ENCODE results near the gene TRAPPC3.
A peak's percentile ranks its signal among the peaks of the same experiment; 100 is the strongest.

Gene TRAPPC3

DNA sequence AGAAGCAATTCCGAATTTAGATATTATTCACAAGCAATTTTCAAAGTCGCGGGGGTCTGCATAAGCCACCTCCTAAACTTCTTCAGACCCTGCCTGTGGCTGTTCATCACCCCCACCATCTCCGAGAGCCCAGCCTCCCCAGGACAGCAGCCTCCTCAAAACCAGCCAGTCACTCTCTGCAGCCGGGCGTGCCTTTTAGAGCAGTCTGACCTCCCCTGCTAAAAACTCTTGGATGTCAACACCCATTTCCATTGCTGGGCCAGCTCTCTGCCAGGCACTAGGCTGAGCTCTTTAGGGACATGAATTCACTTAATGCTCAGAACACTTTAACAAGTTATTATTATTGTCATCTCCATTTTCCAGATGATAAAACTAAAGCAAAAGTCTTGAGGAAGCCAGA, 48.9 kb downstream of the TRAPPC3 start:
- no peak for DNase-seq (ENCODE audit: low read depth in 3 of 3)

- DNase-seq (ENCODE audit: low read depth in 3 of 3), result peak; percentile 55 to 64 (median 58)
These were observed 49.5 kb downstream of the TRAPPC3 start for GRCh38 chr1:36099681-36100341.

GRCh38 chr1:36098650-36099365, 50.5 kb downstream of the TRAPPC3 start:
- DNase-seq (ENCODE audit: low read depth in 3 of 3), result no peak

- DNase-seq (ENCODE audit: low read depth in 3 of 3), result no peak
These were observed 51.3 kb downstream of the TRAPPC3 start for GRCh38 chr1:36097693-36098585.

GRCh38 chr1:36096500-36097432, 52.5 kb downstream of the TRAPPC3 start:
- no peak for DNase-seq (ENCODE audit: low read depth in 3 of 3)

DNA sequence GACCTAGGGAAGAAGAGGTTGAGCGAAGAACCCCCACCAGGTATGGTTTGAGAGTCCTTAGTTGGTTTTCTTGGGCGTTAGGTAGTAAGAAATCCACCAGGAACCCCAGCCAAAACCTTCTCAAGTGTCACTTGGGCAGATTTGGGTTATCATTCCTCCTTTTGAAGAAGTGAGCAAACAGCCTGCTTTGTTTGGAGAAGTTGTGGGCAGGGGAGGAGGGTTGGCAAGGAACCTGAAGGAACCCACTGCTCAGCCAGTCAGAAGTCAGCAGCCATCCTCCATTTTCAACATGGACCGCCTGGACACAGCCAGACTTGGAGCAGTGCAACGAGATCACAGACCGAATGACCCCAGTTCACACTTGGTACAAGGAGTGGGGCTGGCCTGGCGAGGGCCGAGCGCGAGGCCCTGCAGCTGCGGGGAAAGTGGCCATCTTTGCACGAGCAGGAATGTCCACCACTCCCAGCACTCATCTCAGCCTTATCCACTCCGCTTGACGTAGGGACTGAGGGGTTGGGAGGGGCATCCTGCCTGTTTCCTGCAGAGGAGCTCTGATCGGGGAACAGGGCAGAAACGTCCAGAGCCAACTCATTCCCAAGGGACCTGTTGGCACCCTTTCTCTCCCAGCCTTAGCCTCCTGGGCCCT, 53.4 kb downstream of the TRAPPC3 start:
- DNase-seq (ENCODE audit: low read depth in 3 of 3), result no peak

DNA sequence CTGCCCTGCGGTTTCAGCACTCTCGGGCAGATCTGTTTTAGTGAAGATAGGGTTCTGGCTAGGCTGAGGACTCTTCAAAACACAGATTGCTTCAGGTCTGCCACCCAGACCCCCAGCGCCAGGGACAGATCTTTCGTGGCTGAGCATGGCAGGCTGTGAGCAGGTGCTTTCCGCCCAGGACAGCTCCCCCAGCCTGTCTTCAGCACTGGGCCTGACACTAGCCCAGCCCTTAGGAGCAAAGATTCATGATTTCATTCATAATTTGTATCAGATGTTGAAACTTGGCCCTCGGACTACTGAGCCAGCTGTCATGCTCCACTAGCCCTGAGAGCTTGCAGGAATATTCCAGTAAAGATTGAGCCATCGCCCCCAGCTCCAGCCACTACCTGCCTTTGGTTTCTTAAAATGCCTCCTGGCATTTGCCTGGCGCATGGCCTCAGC, 54.6 kb downstream of the TRAPPC3 start:
- no peak for DNase-seq (ENCODE audit: low read depth in 3 of 3)

DNA sequence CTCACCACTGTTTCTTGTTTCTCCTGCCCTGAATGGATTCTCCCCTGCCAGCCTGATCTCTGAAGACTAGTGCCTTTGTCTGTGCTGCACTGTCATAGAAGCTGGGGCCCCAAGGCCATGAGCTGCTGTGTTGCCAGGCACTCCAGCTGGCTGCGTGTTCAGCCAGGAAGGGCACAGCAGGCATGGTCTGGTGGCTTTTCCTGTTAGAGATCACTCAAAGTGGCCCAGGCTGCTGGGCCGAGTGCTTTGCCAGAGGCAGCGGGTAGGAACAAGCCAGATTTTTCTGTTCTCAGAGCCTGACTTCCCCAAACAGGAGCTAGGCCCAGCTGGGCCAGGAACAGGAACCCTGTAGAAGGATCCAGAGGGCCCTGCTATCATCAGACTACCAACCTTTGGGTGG, 55.4 kb downstream of the TRAPPC3 start:
- no peak for DNase-seq (ENCODE audit: low read depth in 3 of 3)

DNA sequence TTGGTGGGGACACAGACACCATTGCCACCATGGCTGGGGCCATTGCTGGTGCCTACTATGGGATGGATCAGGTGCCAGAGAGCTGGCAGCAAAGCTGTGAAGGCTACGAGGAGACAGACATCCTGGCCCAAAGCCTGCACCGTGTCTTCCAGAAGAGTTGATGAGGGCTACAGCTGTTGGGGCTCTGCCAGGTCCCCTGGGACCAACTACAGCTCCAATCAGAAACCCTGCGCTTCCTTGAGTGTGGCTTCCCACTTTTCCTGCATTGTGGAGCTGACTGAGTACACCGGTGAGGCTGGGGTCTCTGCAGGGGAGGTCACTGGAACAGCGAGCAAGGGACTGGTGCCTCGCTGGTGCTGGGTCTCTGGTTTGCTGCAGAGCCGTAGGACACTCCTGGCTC, 56.1 kb downstream of the TRAPPC3 start:
- no peak for DNase-seq (ENCODE audit: low read depth in 3 of 3)

DNA sequence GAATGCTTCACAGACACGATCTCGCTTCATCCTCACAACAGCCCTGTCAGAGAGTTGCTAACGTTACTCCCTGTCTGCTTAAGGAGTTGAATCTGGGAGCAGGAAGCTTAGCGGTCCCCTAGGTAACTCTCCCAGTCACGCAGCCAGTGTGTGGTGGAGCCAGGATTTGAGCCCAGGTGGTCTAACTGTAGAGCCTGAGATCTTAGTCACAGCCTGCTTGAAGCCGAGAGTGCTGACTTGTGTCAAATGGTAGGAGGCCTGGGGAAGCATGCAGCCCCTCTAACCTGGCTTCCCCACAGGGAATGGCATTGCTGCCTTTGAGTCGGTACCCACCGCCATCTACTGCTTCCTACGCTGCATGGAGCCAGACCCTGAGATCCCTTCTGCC, 56.5 kb downstream of the TRAPPC3 start:
- DNase-seq (ENCODE audit: low read depth in 3 of 3), result no peak

DNA sequence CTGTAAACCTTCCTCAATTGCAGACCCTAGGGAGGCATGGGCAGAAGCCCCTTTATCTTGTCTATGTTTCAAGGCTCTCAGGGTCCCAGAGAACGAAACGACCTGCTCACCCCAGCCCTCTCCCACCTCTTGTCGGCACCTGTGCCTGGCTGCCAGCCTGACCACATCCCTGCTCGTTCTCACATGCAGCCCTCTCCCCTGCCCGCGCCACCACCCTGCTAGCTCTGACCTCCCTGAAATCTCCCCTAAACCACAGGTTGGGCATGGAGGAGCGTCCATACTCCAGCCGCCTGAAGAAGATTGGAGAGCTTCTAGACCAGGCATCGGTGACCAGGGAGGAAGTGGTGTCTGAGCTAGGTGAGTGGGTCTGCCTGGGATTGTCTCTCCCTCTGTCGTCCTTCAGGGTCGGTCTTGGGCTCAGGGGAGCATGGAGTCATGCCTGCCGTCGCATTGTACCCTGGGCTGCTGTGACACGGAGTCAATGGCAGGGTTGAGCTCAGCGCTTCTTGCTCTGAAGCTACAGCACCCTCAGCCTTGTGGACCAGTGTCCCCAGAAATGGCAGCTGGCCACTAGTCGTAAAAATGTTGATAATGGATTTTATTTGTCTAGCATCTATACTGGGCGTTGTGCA, 57.0 kb downstream of the TRAPPC3 start:
- DNase-seq (ENCODE audit: low read depth in 3 of 3), result no peak

DNA sequence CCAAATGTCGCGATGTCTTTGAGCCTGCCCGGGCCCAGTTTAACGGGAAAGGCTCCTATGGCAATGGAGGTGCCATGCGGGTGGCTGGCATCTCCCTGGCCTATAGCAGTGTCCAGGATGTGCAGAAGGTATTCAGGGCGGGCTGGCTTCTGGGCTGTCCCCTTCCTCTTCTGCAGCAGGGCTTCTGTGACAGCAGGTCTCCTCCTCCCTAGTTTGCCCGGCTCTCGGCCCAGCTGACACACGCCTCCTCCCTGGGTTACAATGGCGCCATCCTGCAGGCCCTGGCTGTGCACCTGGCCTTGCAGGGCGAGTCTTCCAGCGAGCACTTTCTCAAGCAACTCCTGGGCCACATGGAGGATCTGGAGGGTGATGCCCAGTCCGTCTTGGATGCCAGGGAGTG, 57.6 kb downstream of the TRAPPC3 start:
- no peak for DNase-seq (ENCODE audit: low read depth in 3 of 3)

GRCh38 chr1:36091141-36091540, 58.1 kb downstream of the TRAPPC3 start:
- DNase-seq (ENCODE audit: low read depth in 3 of 3), result no peak

- DNase-seq (ENCODE audit: low read depth in 3 of 3), result no peak
These were observed 59.7 kb downstream of the TRAPPC3 start for GRCh38 chr1:36089393-36090121.

- DNase-seq (ENCODE audit: low read depth in 3 of 3), result peak; percentile 79 to 85 (median 82)
These were observed 60.5 kb downstream of the TRAPPC3 start, which contains the start of gene ADPRS for GRCh38 chr1:36088577-36089392. ADPRS (plus strand) TSS chr1:36088892; CDS start chr1:36088905, 13 bp downstream.

DNA sequence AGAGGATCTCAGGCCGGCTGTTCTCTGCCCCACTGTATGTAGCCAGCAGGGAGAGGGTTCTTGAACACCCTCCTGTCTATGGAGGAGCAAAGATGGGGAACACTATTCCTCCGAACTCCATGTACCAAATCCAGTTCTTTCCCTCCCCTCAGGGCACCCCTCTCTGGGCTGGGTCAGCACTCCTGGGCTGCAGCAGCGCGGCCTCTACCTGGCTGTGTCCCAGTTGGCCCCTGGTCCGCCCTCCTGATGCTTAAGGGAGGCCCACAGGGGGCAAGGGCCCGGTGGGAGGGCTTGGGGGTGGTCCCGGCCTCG, 61.1 kb downstream of the TRAPPC3 start:
- peak in 1 of 3 experiments; percentile 18 for DNase-seq (ENCODE audit: low read depth in 3 of 3)

DNA sequence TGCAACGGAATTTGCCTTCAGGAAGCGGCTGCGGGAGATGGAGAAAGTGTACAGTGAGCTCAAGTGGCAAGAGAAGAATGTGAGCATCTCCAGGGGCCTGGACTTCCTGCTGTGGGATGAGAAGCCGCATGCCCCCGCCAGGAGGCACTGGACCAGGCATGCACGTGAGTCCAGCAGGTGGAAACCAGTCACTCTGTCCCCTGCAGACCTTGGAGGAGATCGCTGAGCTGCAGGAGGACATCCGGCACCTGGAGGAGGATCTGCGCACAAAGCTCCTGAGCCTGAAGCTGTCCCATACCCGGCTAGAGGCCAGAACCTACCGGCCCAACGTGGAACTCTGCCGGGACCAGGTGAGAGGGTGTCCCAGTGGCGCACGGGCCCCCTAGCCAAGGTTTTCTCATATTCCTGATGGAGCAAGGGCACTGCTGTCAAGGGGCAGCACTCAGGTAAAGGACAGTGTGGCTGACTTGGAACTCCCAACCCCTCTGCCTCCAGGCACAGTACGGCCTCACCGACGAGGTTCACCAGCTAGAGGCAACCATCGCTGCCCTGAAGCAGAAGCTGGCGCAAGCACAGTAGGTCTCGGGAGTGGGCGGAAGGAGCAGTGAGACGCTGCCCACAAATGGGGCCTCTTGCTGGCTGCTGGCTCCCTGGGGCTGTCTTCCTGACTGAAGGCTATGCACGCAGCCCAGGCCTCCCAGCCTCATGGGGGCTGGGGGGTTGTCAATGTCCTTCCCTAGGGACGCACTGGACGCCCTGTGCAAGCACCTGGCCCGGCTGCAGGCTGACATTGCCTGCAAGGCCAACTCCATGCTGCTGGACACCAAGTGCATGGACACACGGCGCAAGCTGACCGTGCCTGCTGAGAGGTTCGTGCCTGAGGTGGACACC, 61.8 kb downstream of the TRAPPC3 start:
- no peak for DNase-seq (ENCODE audit: low read depth in 3 of 3)

Data from stimulated activated CD4-positive, alpha-beta T cell treated with anti-CD3 and anti-CD28 coated beads, TNF-alpha, amount 100 ng/mL, for 4 hours (primary cell).